GM10266 (cell line): ENCODE measurements around the gene SLCO4A1.

Experiments used
- DNase-seq: peaks from one replicate; pipeline ENCODE4 v3.0.0; 2012; ENCODE audit errors: extremely low spot score
- CTCF ChIP-seq: IDR thresholded peaks from 2 replicates; pipeline ENCODE4 v1.5.1; 2012; ENCODE audit warnings: mild to moderate bottlenecking, low read depth; ENCODE audit not compliant: control insufficient read depth, insufficient read depth; ENCODE audit errors: missing control alignments

Gene SLCO4A1

GRCh38 chr20:62664019-62664971 is 22.0 kb downstream of the SLCO4A1 start:
- DNase-seq: no peak
- no peak for TF ChIP-seq CTCF

GRCh38 chr20:62665153-62665754 is 23.0 kb downstream of the SLCO4A1 start:
- DNase-seq: no peak
- TF ChIP-seq CTCF: no peak

- no peak for TF ChIP-seq CTCF
- no peak for DNase-seq
Observed at GRCh38 chr20:62665826-62666735, 23.8 kb downstream of the SLCO4A1 start.

- DNase-seq: no peak
- no peak for TF ChIP-seq CTCF
Observed at GRCh38 chr20:62666736-62667529, 24.6 kb downstream of the SLCO4A1 start.

- DNase-seq: no peak
- TF ChIP-seq CTCF: no peak
Observed at GRCh38 chr20:62667530-62668440, 25.5 kb downstream of the SLCO4A1 start.

- peak; percentile 62 for TF ChIP-seq CTCF
- peak; percentile 79 for DNase-seq
Observed at GRCh38 chr20:62668441-62669027, 26.2 kb downstream of the SLCO4A1 start.
